Lower leg skin (tissue), 4 donors: Measurements from ENCODE around the gene CLEC20A. TPM values are rescaled to one million over a fixed set of nuclear protein-coding genes. Genes with fewer than 3 reads are reported as not detected.

Source experiments
- DNase-seq, 2 donors: peaks; one replicate each; pipeline ENCODE4 v3.0.0-alpha.2; 2019; ENCODE audit warnings: low spot score in 2 of 2
- H3K4me3 ChIP-seq: fragments of 200-600 bp; sonication (generic); 2 replicates; pipeline ENCODE4 v1.5.1; 2017; ENCODE audit warnings: mild to moderate bottlenecking, low read depth; ENCODE audit not compliant: poor library complexity, severe bottlenecking
- CTCF ChIP-seq, 3 donors: fragments of 450-650 bp; IDR thresholded peaks; one replicate each; pipeline ENCODE4 v1.5.1; 2016; ENCODE audit warnings: antibody characterized with exemption in 3 of 3, mild to moderate bottlenecking in 3 of 3, moderate library complexity in 2 of 3
- POLR2A ChIP-seq, 2 donors: fragments of 450-650 bp; IDR thresholded peaks; one replicate each; pipeline ENCODE4 v1.6.1; 2016 to 2017; ENCODE audit warnings: antibody characterized with exemption in 2 of 2, mild to moderate bottlenecking in 1 of 2, moderate library complexity in 1 of 2
- WGBS, 2 donors: methylation state at CpG; one replicate each; pipeline ENCODE4 v1.1.5; 2018; 5-methylcytosine and 5-hydroxymethylcytosine counted together
- intact Hi-C: fragments of 100-400 bp; cut with DNase I; formaldehyde crosslinking; loops from one replicate; pipeline ENCODE4 v1.15.0; 2023; ENCODE audit warnings: low total_unique reads
- total RNA-seq, 4 donors: library from RNA; depleted of rRNA; stranded (reverse); fragments of >200 nt; gene quantifications; one replicate each; pipeline ENCODE4 v1.1.0, GENCODE V29; 2016

The CLEC20A gene
- total RNA-seq = not detected

- peak in 1 of 2 donors; percentile 75 for DNase-seq
- H3K4me3 ChIP-seq = no peak within 1 kb of the TSS
- no peak for TF ChIP-seq CTCF (IDR thresholded peaks at IDR 0.05)
- no peak for TF ChIP-seq POLR2A (IDR thresholded peaks at IDR 0.05)
- intact Hi-C loops = no loop called here
- 93 to 95% methylated on average over 26 of the region's 26 CpGs for WGBS, 2 donors
Measured at GRCh38 chr1:178496410-178497135, at the start of gene CLEC20A. Gene CLEC20A (minus strand): TSS chr1:178496964. CDS start chr1:178496939, 25 bp downstream.

- intact Hi-C loops = loop anchor here (5.0 kb wide), 1 partner anchor 458 kb away; no protein-coding TSS in a partner anchor
- WGBS, 2 donors = 63 to 64% methylated on average over 9 of the region's 9 CpGs
- TF ChIP-seq POLR2A (IDR thresholded peaks at IDR 0.05) = no peak
- TF ChIP-seq CTCF (IDR thresholded peaks at IDR 0.05) = no peak
- H3K4me3 ChIP-seq = no peak overlapping the region
- no peak for DNase-seq
Measured at GRCh38 chr1:178544531-178544930, 47.8 kb upstream of the CLEC20A start.

- no peak for TF ChIP-seq POLR2A (IDR thresholded peaks at IDR 0.05)
- no peak for TF ChIP-seq CTCF (IDR thresholded peaks at IDR 0.05)
- no peak for DNase-seq
- H3K4me3 ChIP-seq = no peak overlapping the region
- intact Hi-C loops = loop anchor here (5.0 kb wide), 1 partner anchor 459 kb away; no protein-coding TSS in a partner anchor
- 12 to 18% methylated on average over 10 of the region's 10 CpGs for WGBS, 2 donors
Measured at GRCh38 chr1:178543290-178543607, 46.5 kb upstream of the CLEC20A start.

GRCh38 chr1:178542554-178543289, 46.0 kb upstream of the CLEC20A start:
- intact Hi-C loops = loop anchor here (1.0 to 5.0 kb wide), 2 partner anchors 205 to 460 kb away; no protein-coding TSS in a partner anchor
- WGBS, 2 donors = 2 to 3% methylated on average over 30 to 32 of the region's 66 CpGs
- DNase-seq = peak; percentile 85 to 99
- TF ChIP-seq POLR2A (IDR thresholded peaks at IDR 0.05) (no peak), CTCF (IDR thresholded peaks at IDR 0.05) (peak in 2 of 3 donors; percentile 58 to 63)
- peak overlapping the region; percentile 67 for H3K4me3 ChIP-seq

- TF ChIP-seq CTCF (IDR thresholded peaks at IDR 0.05) = no peak
- no peak for TF ChIP-seq POLR2A (IDR thresholded peaks at IDR 0.05)
- DNase-seq = peak in 1 of 2 donors; percentile 89
- H3K4me3 ChIP-seq = peak overlapping the region; percentile 67
- intact Hi-C loops = loop anchor here (1.0 to 5.0 kb wide), 2 partner anchors 205 to 460 kb away; no protein-coding TSS in a partner anchor
- 6 to 9% methylated on average over 32 to 33 of the region's 33 CpGs for WGBS, 2 donors
Measured at GRCh38 chr1:178541829-178542553, 45.2 kb upstream of the CLEC20A start.
